GM21447 (cell line): Measurements from ENCODE around the gene CA4.

Experiments used
- ATAC-seq: cut with Tn5 transposase; IDR thresholded peaks from one replicate; pipeline ENCODE4 v1.9.1; 2021; ENCODE audit not compliant: unreplicated experiment

The CA4 gene

GRCh38 chr17:60154616-60155426 is 5.0 kb downstream of the CA4 start:
- no peak for ATAC-seq

- no peak for ATAC-seq
Observed at GRCh38 chr17:60155427-60155814, 5.6 kb downstream of the CA4 start.

GRCh38 chr17:60155815-60156214 is 6.0 kb downstream of the CA4 start:
- no peak for ATAC-seq

GRCh38 chr17:60156746-60157145 is 7.0 kb downstream of the CA4 start:
- ATAC-seq: no peak

GRCh38 chr17:60157487-60158040 is 7.8 kb downstream of the CA4 start:
- no peak for ATAC-seq

GRCh38 chr17:60158751-60159478 is 9.1 kb downstream of the CA4 start:
- no peak for ATAC-seq

- no peak for ATAC-seq
Observed at GRCh38 chr17:60159479-60159866, 9.7 kb downstream of the CA4 start.

GRCh38 chr17:60160829-60161501 is 11.2 kb downstream of the CA4 start:
- no peak for ATAC-seq

- ATAC-seq: no peak
Observed at GRCh38 chr17:60161598-60162330, 12.0 kb downstream of the CA4 start.

GRCh38 chr17:60163108-60163784 is 13.5 kb downstream of the CA4 start:
- ATAC-seq: no peak

- no peak for ATAC-seq
Observed at GRCh38 chr17:60164164-60164563, 14.4 kb downstream of the CA4 start.

GRCh38 chr17:60164697-60165096 is 14.9 kb downstream of the CA4 start:
- no peak for ATAC-seq

- no peak for ATAC-seq
Observed at GRCh38 chr17:60165223-60165622, 15.4 kb downstream of the CA4 start.

GRCh38 chr17:60165971-60166370 is 16.2 kb downstream of the CA4 start:
- peak; percentile 57 for ATAC-seq

GRCh38 chr17:60167065-60167741 is 17.4 kb downstream of the CA4 start:
- no peak for ATAC-seq

- ATAC-seq: no peak
Observed at GRCh38 chr17:60168654-60169053, 18.9 kb downstream of the CA4 start.

- ATAC-seq: no peak
Observed at GRCh38 chr17:60169921-60170817, 20.4 kb downstream of the CA4 start.

GRCh38 chr17:60170835-60171752 is 21.3 kb downstream of the CA4 start:
- no peak for ATAC-seq
